Dendritic cell treated with granulocyte-macrophage colony-stimulating factor and Interleukin-4, amounts not matched to agents 40 ng/mL and 50 ng/mL, for 4 days (primary cell): ENCODE data around the gene DNAJC13.

Source experiments
- H3K27ac Mint-ChIP-seq: one replicate; pipeline ENCODE4 v1.8.0; 2022; ENCODE audit warnings: mild to moderate bottlenecking, mixed read lengths
- H3K27me3 Mint-ChIP-seq: one replicate; pipeline ENCODE4 v1.8.0; 2022; ENCODE audit warnings: mild to moderate bottlenecking, mixed read lengths
- H3K36me3 Mint-ChIP-seq: one replicate; pipeline ENCODE4 v1.8.0; 2022; ENCODE audit warnings: low read depth, mixed read lengths
- H3K4me1 Mint-ChIP-seq: one replicate; pipeline ENCODE4 v1.8.0; 2022; ENCODE audit warnings: low read depth, mixed read lengths
- H3K4me3 Mint-ChIP-seq: one replicate; pipeline ENCODE4 v1.8.0; 2022; ENCODE audit warnings: mild to moderate bottlenecking, moderate library complexity, mixed read lengths
- H3K9me3 Mint-ChIP-seq: one replicate; pipeline ENCODE4 v1.8.0; 2022; ENCODE audit warnings: mixed read lengths
- intact Hi-C: fragments of 100-400 bp; cut with micrococcal nuclease; formaldehyde crosslinking; loops from one replicate; pipeline ENCODE4 v1.15.0; 2022

DNAJC13 gene

GRCh38 chr3:132459551-132459950, 42.2 kb downstream of the DNAJC13 start:
- Mint-ChIP-seq H3K4me1 (peaks cover 5% of the 10 kb centered on the region), H3K36me3 (peaks cover 76% of the 10 kb centered on the region), H3K4me3 (no peak overlapping the region), H3K27ac (no peak overlapping the region), H3K27me3 (no peaks in the 10 kb centered on the region), H3K9me3 (no peaks in the 10 kb centered on the region)
- intact Hi-C loops = loop anchor here (5.0 kb wide), 1 partner anchor 43 kb away; no protein-coding TSS in a partner anchor

DNA sequence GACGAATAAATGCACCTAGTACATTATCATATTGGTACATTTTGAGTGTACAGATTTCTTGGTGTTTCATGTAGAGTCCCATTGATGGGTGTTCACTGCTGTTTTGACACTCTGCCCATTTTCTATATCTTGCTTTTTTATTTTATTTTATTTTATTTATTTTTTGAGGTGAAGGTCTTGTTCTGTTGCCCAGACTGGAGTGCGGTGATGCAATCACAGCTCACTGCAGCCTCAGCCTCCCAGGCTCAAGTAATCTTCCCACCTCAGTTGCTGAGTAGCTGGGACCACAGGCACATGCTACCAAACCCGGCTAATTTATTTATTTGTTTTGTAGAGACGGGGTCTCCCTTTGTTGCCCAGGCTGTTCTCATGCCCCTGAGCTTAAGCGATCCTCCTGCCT, 44.2 kb downstream of the DNAJC13 start:
- H3K9me3 Mint-ChIP-seq = no peaks in the 10 kb centered on the region
- peaks cover 5% of the 10 kb centered on the region for H3K4me1 Mint-ChIP-seq
- no peaks in the 10 kb centered on the region for H3K27me3 Mint-ChIP-seq
- no peak overlapping the region for H3K4me3 Mint-ChIP-seq
- H3K36me3 Mint-ChIP-seq = peaks cover 72% of the 10 kb centered on the region
- no peak overlapping the region for H3K27ac Mint-ChIP-seq
- intact Hi-C loops = loop anchor here (10.0 kb wide), 2 partner anchors 63 to 107 kb away; no protein-coding TSS in a partner anchor

GRCh38 chr3:132464066-132464465, 46.8 kb downstream of the DNAJC13 start:
- H3K4me3 Mint-ChIP-seq = no peak overlapping the region
- no peaks in the 10 kb centered on the region for H3K27me3 Mint-ChIP-seq
- H3K27ac Mint-ChIP-seq = no peak overlapping the region
- peaks cover 77% of the 10 kb centered on the region for H3K36me3 Mint-ChIP-seq
- intact Hi-C loops = loop anchor here (10.0 kb wide), 2 partner anchors 61 to 109 kb away; no protein-coding TSS in a partner anchor
- H3K9me3 Mint-ChIP-seq = no peaks in the 10 kb centered on the region
- H3K4me1 Mint-ChIP-seq = no peaks in the 10 kb centered on the region

DNA sequence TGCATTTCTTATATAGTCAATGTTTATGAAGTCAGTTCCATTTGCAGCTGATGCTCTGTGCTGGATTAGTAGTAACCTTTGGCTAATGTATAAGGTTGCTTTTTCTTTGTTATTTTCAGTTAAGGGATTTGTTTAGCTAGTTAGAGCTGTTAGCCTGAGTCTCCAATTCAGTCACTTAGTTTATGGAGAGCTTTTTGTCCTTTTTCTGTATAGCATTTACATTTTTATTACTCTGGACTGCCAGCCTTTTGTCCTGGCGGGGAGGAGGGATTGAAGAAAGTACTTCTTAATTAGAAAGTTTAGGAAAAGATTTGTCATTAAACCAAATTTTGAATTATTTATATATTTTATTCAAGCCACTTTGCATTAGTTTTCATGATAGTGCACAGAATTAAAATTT, 52.0 kb downstream of the DNAJC13 start:
- Mint-ChIP-seq H3K4me1 (no peaks in the 10 kb centered on the region), H3K36me3 (peaks cover 75% of the 10 kb centered on the region), H3K4me3 (no peak overlapping the region), H3K27me3 (no peaks in the 10 kb centered on the region), H3K27ac (no peak overlapping the region), H3K9me3 (no peaks in the 10 kb centered on the region)
- intact Hi-C loops = loop anchor here (10.0 kb wide), 2 partner anchors 55 to 115 kb away; no protein-coding TSS in a partner anchor

DNA sequence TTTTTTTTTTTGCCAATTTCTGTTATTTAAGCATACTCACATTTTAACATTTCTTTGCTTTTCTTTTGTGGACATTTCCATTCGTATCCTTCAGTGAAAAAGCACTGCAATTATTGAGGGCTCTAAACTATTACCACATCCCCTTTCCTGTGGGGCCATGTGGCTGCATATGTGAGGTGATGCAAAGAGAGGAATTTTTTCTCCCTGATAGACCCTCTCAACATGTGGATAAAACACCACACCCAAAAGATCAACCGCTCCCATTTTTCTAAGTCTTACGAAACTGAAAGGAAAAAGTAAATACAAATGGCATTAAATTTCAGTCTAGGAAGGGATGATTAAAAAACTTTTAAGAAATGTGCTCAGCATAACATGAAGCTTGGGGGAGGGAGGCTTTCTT, 68.8 kb downstream of the DNAJC13 start:
- Mint-ChIP-seq H3K4me3 (no peak overlapping the region), H3K27ac (no peak overlapping the region), H3K36me3 (peaks cover 55% of the 10 kb centered on the region), H3K9me3 (no peaks in the 10 kb centered on the region), H3K4me1 (no peaks in the 10 kb centered on the region), H3K27me3 (no peaks in the 10 kb centered on the region)
- intact Hi-C loops = loop anchor here (5.0 kb wide), 1 partner anchor 36 kb away; no protein-coding TSS in a partner anchor

DNA sequence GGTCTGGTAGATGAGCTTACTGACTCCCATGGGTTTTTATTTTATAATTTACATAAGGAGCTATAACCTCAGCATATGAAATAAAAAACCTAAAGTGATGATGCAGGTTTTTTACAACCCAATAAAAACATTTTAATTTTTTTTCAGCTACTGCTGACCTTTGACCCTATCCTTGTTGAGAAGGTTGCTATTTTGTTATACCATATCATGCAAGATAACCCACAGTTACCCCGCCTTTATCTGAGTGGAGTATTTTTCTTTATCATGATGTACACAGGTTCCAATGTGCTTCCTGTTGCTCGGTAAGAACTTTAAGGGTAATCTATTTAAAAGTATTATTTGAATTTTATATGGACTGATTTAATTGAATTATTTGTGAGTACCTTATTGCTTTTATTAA, 70.8 kb downstream of the DNAJC13 start:
- Mint-ChIP-seq H3K9me3 (no peaks in the 10 kb centered on the region), H3K4me1 (no peaks in the 10 kb centered on the region), H3K27ac (no peak overlapping the region), H3K4me3 (no peak overlapping the region), H3K36me3 (peaks cover 53% of the 10 kb centered on the region), H3K27me3 (no peaks in the 10 kb centered on the region)
- intact Hi-C loops = loop anchor here (5.0 kb wide), 1 partner anchor 34 kb away; no protein-coding TSS in a partner anchor

- Mint-ChIP-seq H3K36me3 (peaks cover 88% of the 10 kb centered on the region), H3K27me3 (no peaks in the 10 kb centered on the region), H3K4me1 (no peaks in the 10 kb centered on the region), H3K4me3 (no peak overlapping the region), H3K9me3 (no peaks in the 10 kb centered on the region), H3K27ac (no peak overlapping the region)
- intact Hi-C loops = loop anchor here (10.0 kb wide), 3 partner anchors 144 to 1126 kb away; no protein-coding TSS in a partner anchor
Observed at GRCh38 chr3:132499071-132499470, 81.8 kb downstream of the DNAJC13 start.

DNA sequence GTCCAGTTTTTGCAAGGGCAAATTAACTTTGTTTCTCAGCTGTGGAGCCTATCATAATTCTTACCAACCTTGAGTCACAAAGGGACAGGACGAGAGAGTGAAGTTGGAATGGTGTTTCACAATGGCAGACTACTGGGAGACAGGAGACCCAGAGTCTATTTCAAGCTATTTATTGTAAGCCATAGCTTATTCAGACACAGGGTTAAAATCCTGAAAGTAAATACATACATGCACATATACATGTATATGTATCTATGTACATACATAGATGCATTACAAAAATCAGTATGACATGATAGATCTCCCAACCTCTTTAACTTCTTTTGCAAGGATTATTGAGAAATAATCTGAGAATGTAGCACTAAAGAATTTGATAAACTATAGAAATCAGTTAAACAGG, 86.3 kb downstream of the DNAJC13 start:
- no peaks in the 10 kb centered on the region for H3K27me3 Mint-ChIP-seq
- H3K4me3 Mint-ChIP-seq = no peak overlapping the region
- intact Hi-C loops = loop anchor here (5.0 to 10.0 kb wide), 2 partner anchors 46 to 1141 kb away; no protein-coding TSS in a partner anchor
- H3K4me1 Mint-ChIP-seq = no peaks in the 10 kb centered on the region
- H3K36me3 Mint-ChIP-seq = peaks cover 84% of the 10 kb centered on the region
- no peaks in the 10 kb centered on the region for H3K9me3 Mint-ChIP-seq
- no peak overlapping the region for H3K27ac Mint-ChIP-seq

GRCh38 chr3:132504375-132504933, 87.2 kb downstream of the DNAJC13 start:
- H3K27me3 Mint-ChIP-seq = no peaks in the 10 kb centered on the region
- no peaks in the 10 kb centered on the region for H3K4me1 Mint-ChIP-seq
- H3K27ac Mint-ChIP-seq = no peak overlapping the region
- no peak overlapping the region for H3K4me3 Mint-ChIP-seq
- peaks cover 84% of the 10 kb centered on the region for H3K36me3 Mint-ChIP-seq
- intact Hi-C loops = loop anchor here (5.0 to 10.0 kb wide), 2 partner anchors 47 to 1140 kb away; no protein-coding TSS in a partner anchor
- no peaks in the 10 kb centered on the region for H3K9me3 Mint-ChIP-seq

GRCh38 chr3:132507657-132508056, 90.4 kb downstream of the DNAJC13 start:
- intact Hi-C loops = loop anchor here (10.0 kb wide), 1 partner anchor 1137 kb away; no protein-coding TSS in a partner anchor
- no peaks in the 10 kb centered on the region for H3K9me3 Mint-ChIP-seq
- H3K36me3 Mint-ChIP-seq = peaks cover 84% of the 10 kb centered on the region
- no peaks in the 10 kb centered on the region for H3K27me3 Mint-ChIP-seq
- no peak overlapping the region for H3K27ac Mint-ChIP-seq
- H3K4me3 Mint-ChIP-seq = no peak overlapping the region
- H3K4me1 Mint-ChIP-seq = no peaks in the 10 kb centered on the region

DNA sequence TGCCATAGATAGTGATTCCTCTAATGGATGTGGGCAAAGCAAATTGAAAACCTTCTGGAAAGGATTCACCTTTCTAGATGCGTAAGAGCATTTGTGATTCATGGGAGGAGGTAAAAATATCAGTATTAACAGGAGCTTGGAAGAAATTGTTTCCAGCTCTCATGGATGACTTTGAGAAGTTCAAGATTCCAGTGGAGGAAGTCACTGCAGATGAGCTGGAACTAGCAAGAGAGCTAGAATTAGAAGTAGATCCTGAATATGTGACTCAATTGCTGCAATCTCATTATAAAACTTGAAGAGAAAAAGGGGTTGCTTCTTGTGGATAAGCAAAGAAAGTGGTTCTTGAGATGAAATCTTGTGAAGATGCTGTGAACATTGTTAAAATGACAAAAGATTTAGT, 91.8 kb downstream of the DNAJC13 start:
- Mint-ChIP-seq H3K9me3 (no peaks in the 10 kb centered on the region), H3K36me3 (peaks cover 83% of the 10 kb centered on the region), H3K27ac (no peak overlapping the region), H3K27me3 (no peaks in the 10 kb centered on the region), H3K4me3 (no peak overlapping the region), H3K4me1 (no peaks in the 10 kb centered on the region)
- intact Hi-C loops = loop anchor here (10.0 kb wide), 1 partner anchor 1136 kb away; no protein-coding TSS in a partner anchor

GRCh38 chr3:132509506-132509905, 92.2 kb downstream of the DNAJC13 start:
- H3K27me3 Mint-ChIP-seq = no peaks in the 10 kb centered on the region
- H3K4me1 Mint-ChIP-seq = no peaks in the 10 kb centered on the region
- no peak overlapping the region for H3K27ac Mint-ChIP-seq
- no peaks in the 10 kb centered on the region for H3K9me3 Mint-ChIP-seq
- intact Hi-C loops = loop anchor here (10.0 kb wide), 1 partner anchor 1135 kb away; no protein-coding TSS in a partner anchor
- H3K4me3 Mint-ChIP-seq = no peak overlapping the region
- peaks cover 87% of the 10 kb centered on the region for H3K36me3 Mint-ChIP-seq

DNA sequence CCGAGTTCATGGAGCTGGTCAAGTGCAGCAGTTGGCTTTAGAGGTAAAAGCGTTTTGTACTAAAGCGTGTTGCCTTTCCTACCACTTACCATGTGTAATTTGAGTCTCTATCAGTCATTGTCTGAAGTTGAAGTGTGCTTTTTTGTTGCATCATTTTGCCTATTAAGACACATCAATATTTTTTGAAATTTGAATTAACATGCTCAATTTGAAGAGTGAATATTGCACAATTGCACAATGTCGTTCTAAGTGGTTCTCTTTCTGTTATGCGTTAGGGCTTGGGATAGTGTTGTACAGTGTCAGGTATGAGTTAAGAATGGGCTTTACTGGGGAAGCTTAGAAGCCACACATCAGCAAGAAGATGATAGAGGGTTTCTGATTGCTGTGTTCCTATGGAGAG, 95.8 kb downstream of the DNAJC13 start:
- Mint-ChIP-seq H3K27me3 (no peaks in the 10 kb centered on the region), H3K4me1 (no peaks in the 10 kb centered on the region), H3K27ac (no peak overlapping the region), H3K36me3 (peaks cover 93% of the 10 kb centered on the region), H3K4me3 (no peak overlapping the region), H3K9me3 (no peaks in the 10 kb centered on the region)
- intact Hi-C loops = loop anchor here (5.0 kb wide), 1 partner anchor 174 kb away; no protein-coding TSS in a partner anchor

DNA sequence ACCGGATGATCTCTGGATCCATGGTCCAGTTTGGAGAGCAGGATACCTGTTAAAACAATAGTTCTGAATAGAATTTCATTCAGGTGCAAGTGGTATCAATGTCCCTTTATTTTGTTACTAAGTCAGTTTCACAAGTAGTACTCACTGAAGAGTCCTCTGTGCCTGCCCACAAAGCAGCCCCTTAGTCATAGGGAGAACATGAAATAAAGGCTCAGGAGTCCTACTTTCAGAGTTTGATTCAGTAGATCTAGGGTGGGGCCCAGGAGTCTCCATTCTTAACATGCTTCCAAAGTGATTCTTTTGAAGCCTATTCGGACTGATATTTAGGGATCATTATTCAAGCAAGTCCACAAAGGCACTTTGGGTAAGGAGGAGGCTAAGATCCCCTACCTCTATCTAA, 100.0 kb downstream of the DNAJC13 start:
- intact Hi-C loops = no loop called here
- Mint-ChIP-seq H3K27me3 (no peaks in the 10 kb centered on the region), H3K36me3 (peaks cover 91% of the 10 kb centered on the region), H3K4me1 (no peaks in the 10 kb centered on the region), H3K9me3 (no peaks in the 10 kb centered on the region), H3K27ac (no peak overlapping the region), H3K4me3 (no peak overlapping the region)
